GM12878 (cell line): ENCODE results near the gene BBS12. TPM values are rescaled to one million over a fixed set of nuclear protein-coding genes. Genes with fewer than 3 reads are reported as not detected.

Experiments used
- ASH2L ChIP-seq: fragments of 300-600, 200-600 bp; sonication (generic); IDR thresholded peaks from 2 replicates; pipeline ENCODE4 v1.6.1; 2017; ENCODE audit warnings: low read depth, mild to moderate bottlenecking, borderline replicate concordance
- BACH1 ChIP-seq: fragments of 450-650 bp; IDR thresholded peaks from 2 replicates; pipeline ENCODE4 v1.6.1; 2017; ENCODE audit warnings: mild to moderate bottlenecking, borderline replicate concordance
- BMI1 ChIP-seq: fragments of 450-650 bp; IDR thresholded peaks from 2 replicates; pipeline ENCODE4 v1.6.1; 2016; ENCODE audit warnings: mild to moderate bottlenecking, moderate library complexity, borderline replicate concordance
- ETV6 ChIP-seq, 2 experiments: fragments of 450-650 bp in 1 of 2; IDR thresholded peaks in 1 of 2; conservative IDR thresholded peaks in 1 of 2; 2 replicates each; pipeline ENCODE4 v1.6.1; 2014; ENCODE audit warnings: antibody characterized with exemption in 1 of 2, borderline replicate concordance in 1 of 2, low read depth in 1 of 2, mild to moderate bottlenecking in 1 of 2, moderate library complexity in 1 of 2
- GABPA ChIP-seq: IDR thresholded peaks from 2 replicates; pipeline ENCODE4 v1.6.1; 2014; ENCODE audit warnings: antibody characterized with exemption, low read depth, mild to moderate bottlenecking, inconsistent platforms
- HDAC2 ChIP-seq: fragments of 200-600 bp; sonication (generic); IDR thresholded peaks from 2 replicates; pipeline ENCODE4 v1.6.1; 2017
- HDAC6 ChIP-seq: fragments of 200-600 bp; sonication (generic); IDR thresholded peaks from one replicate; pipeline ENCODE4 v1.8.0; 2017; ENCODE audit warnings: antibody characterized with exemption; ENCODE audit not compliant: unreplicated experiment
- IRF3 ChIP-seq: fragments of 450-650 bp; IDR thresholded peaks from 2 replicates; pipeline ENCODE4 v1.6.1; 2014; ENCODE audit warnings: mild to moderate bottlenecking
- JUNB ChIP-seq: IDR thresholded peaks from 2 replicates; pipeline ENCODE4 v1.6.1; 2016; ENCODE audit warnings: antibody characterized with exemption, mild to moderate bottlenecking
- KAT2A ChIP-seq: conservative IDR thresholded peaks from 2 replicates; pipeline ENCODE4 v1.6.1; 2011; ENCODE audit warnings: low read depth, low read length; ENCODE audit not compliant: control insufficient read depth
- MEF2B ChIP-seq: fragments of 450-650 bp; IDR thresholded peaks from 2 replicates; pipeline ENCODE4 v1.6.1; 2018; ENCODE audit warnings: mild to moderate bottlenecking, moderate library complexity; ENCODE audit not compliant: partially characterized antibody, poor library complexity, severe bottlenecking
- RBBP5 ChIP-seq: fragments of 200-600 bp; sonication (generic); conservative IDR thresholded peaks from 2 replicates; pipeline ENCODE4 v1.6.1; 2016
- SIN3A ChIP-seq: IDR thresholded peaks from 2 replicates; pipeline ENCODE4 v1.6.1; 2012; ENCODE audit warnings: low read depth, low read length, improper control_type of control experiment
- SMARCA5 ChIP-seq: fragments of 450-650 bp; IDR thresholded peaks from 2 replicates; pipeline ENCODE4 v1.6.1; 2017; ENCODE audit warnings: mild to moderate bottlenecking
- STAT3 ChIP-seq: IDR thresholded peaks from 2 replicates; pipeline ENCODE4 v1.6.1; 2011; ENCODE audit warnings: low read depth, low read length, improper control_type of control experiment
- SUZ12 ChIP-seq: fragments of 200-600 bp; sonication (generic); IDR thresholded peaks from one replicate; pipeline ENCODE4 v1.6.1; 2018; ENCODE audit warnings: antibody characterized with exemption, mild to moderate bottlenecking; ENCODE audit not compliant: unreplicated experiment
- TBL1XR1 ChIP-seq: IDR thresholded peaks from 2 replicates; pipeline ENCODE4 v1.6.1; 2012; ENCODE audit warnings: low read depth, low read length, improper control_type of control experiment
- TCF3 ChIP-seq: IDR thresholded peaks from 2 replicates; pipeline ENCODE4 v1.6.1; 2012; ENCODE audit warnings: low read depth, mild to moderate bottlenecking, low read length, borderline replicate concordance; ENCODE audit not compliant: insufficient read depth
- polyA plus RNA-seq, 11 experiments: library from polyadenylated mRNA; depleted of rRNA in 4 of 11; unstranded in 6 of 11; stranded (reverse) in 5 of 11; fragments of >200 nt; fragmentation: Nextera tagmentation in 4 of 11; fragmentation: Illumina TruSeq in 1 of 11; extraction: Ambion mirVana in 4 of 11; extraction: Trizol in 1 of 11; gene quantifications; 1 replicate in 1 of 11; 2 replicates in 10 of 11; pipeline versions ENCODE4 v1.2.1 to v1.2.3, GENCODE V29; 2011 to 2016; ENCODE audit warnings: inconsistent platforms in 2 of 11, missing spikeins in 2 of 11, low read depth in 1 of 11
- total RNA-seq, 4 experiments: library from RNA; depleted of rRNA in 3 of 4; stranded (reverse); fragments of >200 nt in 3 of 4; fragmentation: Illumina TruSeq in 1 of 4; extraction: Trizol in 1 of 4; gene quantifications; 2 replicates each; pipeline versions ENCODE4 v1.2.1 to v1.2.3, GENCODE V29; 2013 to 2021
- TF ChIP-seq, protein P1 (sequence below): fragments of 450-650 bp; IDR thresholded peaks from 2 replicates; pipeline ENCODE4 v1.6.1; 2017; ENCODE audit warnings: mild to moderate bottlenecking, moderate library complexity
- TF ChIP-seq, protein P2 (sequence below): fragments of 150-350 bp; IDR thresholded peaks from 2 replicates; pipeline ENCODE4 v1.6.1; 2016; ENCODE audit warnings: low read depth, low read length
- TF ChIP-seq, protein P3 (sequence below): IDR thresholded peaks from 2 replicates; pipeline ENCODE4 v1.6.1; 2011; ENCODE audit warnings: mild to moderate bottlenecking, low read depth, low read length, moderate library complexity; ENCODE audit not compliant: insufficient replicate concordance

The BBS12 gene
- total and polyA plus RNA-seq, 10 of the 15 experiments (the other 5 are each of a cell fraction or from before 2014, with no cell fraction given) = 0.15 to 0.63 (median 0.42) TPM

DNA sequence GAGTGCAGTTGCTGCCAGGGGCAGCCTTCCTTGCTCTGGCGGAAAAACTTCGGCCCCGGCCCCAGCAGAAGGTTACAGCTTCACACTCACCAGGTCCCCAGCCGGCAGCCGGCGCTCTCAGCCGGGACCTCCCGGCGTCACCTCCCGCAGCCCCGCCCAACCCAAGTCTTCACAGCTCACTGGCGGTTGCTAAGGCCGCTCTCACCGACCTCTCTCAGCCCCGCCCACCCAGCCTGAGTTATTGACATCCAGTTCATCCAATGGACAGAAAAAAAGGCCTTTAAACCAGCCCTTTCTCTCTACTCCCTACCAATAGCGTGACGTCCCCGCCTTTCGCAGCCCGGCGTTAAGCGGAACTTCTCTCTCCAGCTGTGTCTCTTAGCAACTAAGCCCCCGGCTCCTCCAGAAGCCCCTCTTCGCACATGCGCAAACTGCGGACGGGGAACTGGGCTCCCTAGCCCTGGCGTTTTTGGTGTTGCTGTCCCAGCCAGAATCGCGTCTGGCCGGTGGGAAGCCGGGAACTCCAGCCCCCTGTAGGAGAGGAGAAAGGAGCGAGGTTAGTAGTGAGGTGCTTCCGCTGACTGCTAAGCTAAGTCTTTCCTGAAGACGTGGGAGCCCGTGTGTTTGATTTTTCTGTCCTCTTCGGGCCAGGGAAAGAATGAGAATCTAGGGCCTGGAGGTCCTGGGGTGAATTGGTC, at the start of gene BBS12 (continued):
- TF ChIP-seq, protein P1, sequence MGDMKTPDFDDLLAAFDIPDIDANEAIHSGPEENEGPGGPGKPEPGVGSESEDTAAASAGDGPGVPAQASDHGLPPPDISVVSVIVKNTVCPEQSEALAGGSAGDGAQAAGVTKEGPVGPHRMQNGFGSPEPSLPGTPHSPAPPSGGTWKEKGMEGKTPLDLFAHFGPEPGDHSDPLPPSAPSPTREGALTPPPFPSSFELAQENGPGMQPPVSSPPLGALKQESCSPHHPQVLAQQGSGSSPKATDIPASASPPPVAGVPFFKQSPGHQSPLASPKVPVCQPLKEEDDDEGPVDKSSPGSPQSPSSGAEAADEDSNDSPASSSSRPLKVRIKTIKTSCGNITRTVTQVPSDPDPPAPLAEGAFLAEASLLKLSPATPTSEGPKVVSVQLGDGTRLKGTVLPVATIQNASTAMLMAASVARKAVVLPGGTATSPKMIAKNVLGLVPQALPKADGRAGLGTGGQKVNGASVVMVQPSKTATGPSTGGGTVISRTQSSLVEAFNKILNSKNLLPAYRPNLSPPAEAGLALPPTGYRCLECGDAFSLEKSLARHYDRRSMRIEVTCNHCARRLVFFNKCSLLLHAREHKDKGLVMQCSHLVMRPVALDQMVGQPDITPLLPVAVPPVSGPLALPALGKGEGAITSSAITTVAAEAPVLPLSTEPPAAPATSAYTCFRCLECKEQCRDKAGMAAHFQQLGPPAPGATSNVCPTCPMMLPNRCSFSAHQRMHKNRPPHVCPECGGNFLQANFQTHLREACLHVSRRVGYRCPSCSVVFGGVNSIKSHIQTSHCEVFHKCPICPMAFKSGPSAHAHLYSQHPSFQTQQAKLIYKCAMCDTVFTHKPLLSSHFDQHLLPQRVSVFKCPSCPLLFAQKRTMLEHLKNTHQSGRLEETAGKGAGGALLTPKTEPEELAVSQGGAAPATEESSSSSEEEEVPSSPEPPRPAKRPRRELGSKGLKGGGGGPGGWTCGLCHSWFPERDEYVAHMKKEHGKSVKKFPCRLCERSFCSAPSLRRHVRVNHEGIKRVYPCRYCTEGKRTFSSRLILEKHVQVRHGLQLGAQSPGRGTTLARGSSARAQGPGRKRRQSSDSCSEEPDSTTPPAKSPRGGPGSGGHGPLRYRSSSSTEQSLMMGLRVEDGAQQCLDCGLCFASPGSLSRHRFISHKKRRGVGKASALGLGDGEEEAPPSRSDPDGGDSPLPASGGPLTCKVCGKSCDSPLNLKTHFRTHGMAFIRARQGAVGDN = no peak
- TF ChIP-seq STAT3 (no peak), JUNB (no peak), KAT2A (no peak), IRF3 (peak; percentile 86; the same call in 1 of the 2 replicates), HDAC6 (no peak), RBBP5 (no peak), ETV6 (conservative IDR thresholded peaks at IDR 0.05 in 1 of 2, IDR thresholded peaks at IDR 0.05 in 1 of 2; ENCODE audit: borderline replicate concordance in 1 of 2, low read depth in 1 of 2) (no peak), BMI1 (peak; percentile 94), SMARCA5 (no peak), SUZ12 (no peak), BACH1 (no peak), SIN3A (no peak), GABPA (peak; percentile 72), TCF3 (no peak), MEF2B (peak; percentile 40), ASH2L (0 out of 2 replicates have a peak, but pooled peaks have one; percentile 40), HDAC2 (no peak), TBL1XR1 (no peak)
- TF ChIP-seq, protein P2, sequence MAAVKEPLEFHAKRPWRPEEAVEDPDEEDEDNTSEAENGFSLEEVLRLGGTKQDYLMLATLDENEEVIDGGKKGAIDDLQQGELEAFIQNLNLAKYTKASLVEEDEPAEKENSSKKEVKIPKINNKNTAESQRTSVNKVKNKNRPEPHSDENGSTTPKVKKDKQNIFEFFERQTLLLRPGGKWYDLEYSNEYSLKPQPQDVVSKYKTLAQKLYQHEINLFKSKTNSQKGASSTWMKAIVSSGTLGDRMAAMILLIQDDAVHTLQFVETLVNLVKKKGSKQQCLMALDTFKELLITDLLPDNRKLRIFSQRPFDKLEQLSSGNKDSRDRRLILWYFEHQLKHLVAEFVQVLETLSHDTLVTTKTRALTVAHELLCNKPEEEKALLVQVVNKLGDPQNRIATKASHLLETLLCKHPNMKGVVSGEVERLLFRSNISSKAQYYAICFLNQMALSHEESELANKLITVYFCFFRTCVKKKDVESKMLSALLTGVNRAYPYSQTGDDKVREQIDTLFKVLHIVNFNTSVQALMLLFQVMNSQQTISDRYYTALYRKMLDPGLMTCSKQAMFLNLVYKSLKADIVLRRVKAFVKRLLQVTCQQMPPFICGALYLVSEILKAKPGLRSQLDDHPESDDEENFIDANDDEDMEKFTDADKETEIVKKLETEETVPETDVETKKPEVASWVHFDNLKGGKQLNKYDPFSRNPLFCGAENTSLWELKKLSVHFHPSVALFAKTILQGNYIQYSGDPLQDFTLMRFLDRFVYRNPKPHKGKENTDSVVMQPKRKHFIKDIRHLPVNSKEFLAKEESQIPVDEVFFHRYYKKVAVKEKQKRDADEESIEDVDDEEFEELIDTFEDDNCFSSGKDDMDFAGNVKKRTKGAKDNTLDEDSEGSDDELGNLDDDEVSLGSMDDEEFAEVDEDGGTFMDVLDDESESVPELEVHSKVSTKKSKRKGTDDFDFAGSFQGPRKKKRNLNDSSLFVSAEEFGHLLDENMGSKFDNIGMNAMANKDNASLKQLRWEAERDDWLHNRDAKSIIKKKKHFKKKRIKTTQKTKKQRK = peak; percentile 41; the same call in 1 of the 2 replicates
- TF ChIP-seq, protein P3, sequence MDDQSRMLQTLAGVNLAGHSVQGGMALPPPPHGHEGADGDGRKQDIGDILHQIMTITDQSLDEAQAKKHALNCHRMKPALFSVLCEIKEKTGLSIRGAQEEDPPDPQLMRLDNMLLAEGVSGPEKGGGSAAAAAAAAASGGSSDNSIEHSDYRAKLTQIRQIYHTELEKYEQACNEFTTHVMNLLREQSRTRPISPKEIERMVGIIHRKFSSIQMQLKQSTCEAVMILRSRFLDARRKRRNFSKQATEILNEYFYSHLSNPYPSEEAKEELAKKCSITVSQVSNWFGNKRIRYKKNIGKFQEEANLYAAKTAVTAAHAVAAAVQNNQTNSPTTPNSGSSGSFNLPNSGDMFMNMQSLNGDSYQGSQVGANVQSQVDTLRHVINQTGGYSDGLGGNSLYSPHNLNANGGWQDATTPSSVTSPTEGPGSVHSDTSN = peak; percentile 96
